Retinal pigment epithelial cell (primary cell): ENCODE results near the gene IFNW1.

Source experiments
- DNase-seq: peaks from one replicate; pipeline ENCODE4 v3.0.0-alpha.2; 2010; ENCODE audit warnings: low read depth
- H3K4me3 ChIP-seq: 2 replicates; pipeline ENCODE4 v1.5.1; 2011; ENCODE audit warnings: mild to moderate bottlenecking, low read length, control low read depth, moderate library complexity
- TF ChIP-seq, protein P1 (sequence below): conservative IDR thresholded peaks from 2 replicates; pipeline ENCODE4 v1.5.1; 2011; ENCODE audit warnings: low read depth, low read length, control low read depth, inconsistent platforms

The IFNW1 gene

GRCh38 chr9:21102305-21102704 is 39.3 kb downstream of the IFNW1 start:
- TF ChIP-seq, protein P1, sequence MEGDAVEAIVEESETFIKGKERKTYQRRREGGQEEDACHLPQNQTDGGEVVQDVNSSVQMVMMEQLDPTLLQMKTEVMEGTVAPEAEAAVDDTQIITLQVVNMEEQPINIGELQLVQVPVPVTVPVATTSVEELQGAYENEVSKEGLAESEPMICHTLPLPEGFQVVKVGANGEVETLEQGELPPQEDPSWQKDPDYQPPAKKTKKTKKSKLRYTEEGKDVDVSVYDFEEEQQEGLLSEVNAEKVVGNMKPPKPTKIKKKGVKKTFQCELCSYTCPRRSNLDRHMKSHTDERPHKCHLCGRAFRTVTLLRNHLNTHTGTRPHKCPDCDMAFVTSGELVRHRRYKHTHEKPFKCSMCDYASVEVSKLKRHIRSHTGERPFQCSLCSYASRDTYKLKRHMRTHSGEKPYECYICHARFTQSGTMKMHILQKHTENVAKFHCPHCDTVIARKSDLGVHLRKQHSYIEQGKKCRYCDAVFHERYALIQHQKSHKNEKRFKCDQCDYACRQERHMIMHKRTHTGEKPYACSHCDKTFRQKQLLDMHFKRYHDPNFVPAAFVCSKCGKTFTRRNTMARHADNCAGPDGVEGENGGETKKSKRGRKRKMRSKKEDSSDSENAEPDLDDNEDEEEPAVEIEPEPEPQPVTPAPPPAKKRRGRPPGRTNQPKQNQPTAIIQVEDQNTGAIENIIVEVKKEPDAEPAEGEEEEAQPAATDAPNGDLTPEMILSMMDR: no peak
- no peak overlapping the region for H3K4me3 ChIP-seq
- no peak for DNase-seq

DNA sequence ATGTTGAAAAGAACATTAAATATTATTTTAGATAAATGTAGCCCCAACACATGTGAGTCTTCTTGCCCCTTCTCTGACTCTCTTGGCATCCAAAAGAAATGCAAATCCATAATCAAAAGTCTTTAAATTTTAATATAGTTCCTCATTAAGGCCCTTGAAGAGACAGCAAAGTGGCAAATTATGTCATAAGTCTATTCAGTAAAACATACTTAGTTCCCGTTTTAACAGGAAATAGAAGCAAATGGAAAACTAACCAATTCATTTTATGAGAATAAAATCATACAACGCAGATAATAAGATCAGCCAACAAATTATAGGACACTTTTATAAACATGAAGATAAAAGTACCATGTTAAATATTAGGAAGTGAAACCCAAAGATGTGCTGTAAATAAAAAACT is 43.8 kb downstream of the IFNW1 start:
- TF ChIP-seq, protein P1: no peak
- H3K4me3 ChIP-seq: no peak overlapping the region
- no peak for DNase-seq

DNA sequence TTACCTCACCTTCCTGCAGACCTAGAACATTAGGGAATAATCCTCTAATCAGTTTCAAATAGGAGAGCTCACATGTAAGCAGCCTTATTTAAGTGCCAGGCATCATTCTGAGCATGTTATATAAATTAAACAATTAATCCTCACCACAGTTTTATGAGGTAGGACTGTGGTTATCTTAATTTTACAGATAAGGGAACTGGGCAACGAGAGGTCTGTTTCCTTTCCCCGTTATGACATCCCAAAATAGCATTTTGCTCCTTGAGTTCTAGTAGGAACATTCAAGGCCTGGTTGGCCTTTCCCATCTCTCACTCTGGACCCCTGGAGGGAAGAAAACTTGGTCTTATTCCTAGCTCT is 44.8 kb downstream of the IFNW1 start:
- H3K4me3 ChIP-seq: no peak overlapping the region
- TF ChIP-seq, protein P1: no peak
- no peak for DNase-seq

DNA sequence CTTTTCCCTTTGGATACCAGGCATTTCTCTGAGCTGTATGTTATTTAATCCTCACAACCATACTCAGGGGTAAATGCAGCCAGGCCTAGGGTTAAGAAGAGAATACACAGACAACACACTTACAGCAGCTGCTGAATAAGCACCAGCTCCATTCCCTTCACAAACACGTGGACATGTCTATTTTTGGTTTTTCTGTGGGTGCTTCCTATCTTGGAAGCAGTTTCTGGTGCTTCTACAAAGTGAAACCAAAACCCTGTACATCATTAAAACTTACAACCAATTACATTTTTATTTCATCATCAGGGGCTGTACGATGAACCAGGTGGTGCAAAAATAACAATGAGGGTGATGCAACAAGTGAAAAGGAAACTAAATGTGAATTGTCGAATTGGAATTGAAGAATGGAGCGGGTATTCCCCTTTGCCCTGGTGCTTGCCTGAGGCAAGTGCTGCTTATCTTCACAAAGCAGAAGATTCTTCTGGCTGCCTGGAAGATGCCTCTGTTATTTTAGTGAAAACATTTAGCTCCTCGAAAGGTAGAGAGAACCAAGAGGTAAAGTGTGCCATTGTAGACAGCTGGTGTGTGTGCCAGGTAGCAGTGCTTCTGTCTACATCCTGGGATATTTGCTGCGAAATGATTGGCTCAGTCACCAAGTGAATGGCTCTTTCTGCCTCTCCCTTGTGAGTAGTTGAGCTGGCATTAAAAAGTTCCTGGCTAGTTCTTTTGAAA is 45.3 kb downstream of the IFNW1 start:
- DNase-seq: no peak
- no peak overlapping the region for H3K4me3 ChIP-seq
- TF ChIP-seq, protein P1: no peak

DNA sequence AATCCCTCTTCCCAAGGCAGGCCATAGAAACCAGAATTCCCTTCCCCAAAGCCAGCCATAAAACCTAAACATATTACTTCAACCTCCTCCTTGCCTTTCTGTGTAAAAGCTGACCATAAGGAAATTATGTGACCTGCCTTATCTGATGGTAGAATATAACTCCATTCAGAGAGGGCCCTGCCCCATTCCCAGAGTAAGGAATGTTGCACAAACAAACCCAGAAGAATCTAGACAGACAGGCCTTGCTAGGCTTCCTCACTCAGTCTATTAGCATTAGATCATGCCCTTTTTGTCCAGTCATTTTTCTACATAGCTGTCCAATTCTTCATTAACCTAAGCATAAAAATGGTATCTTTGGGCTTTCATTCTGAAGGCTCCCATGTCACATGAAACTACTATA is 46.1 kb downstream of the IFNW1 start:
- H3K4me3 ChIP-seq: no peak overlapping the region
- TF ChIP-seq, protein P1: no peak
- DNase-seq: no peak
